ENCODE data around the gene PAQR4.
A peak's percentile ranks its signal among the peaks of the same experiment; 100 is the strongest.

Gene PAQR4

GRCh38 chr16:3013998-3014690 lies 45.0 kb downstream of the PAQR4 start:
- Histone ChIP-seq H3K27ac (ENCODE audit: low read depth, low read length) (no peak overlapping the region), H3K27me3 (ENCODE audit: control insufficient read depth in 1 of 2, insufficient read depth in 2 of 2, low read length in 2 of 2) (peaks cover 0 to 5% of the 10 kb centered on the region in 2 donors), H3K4me3 (ENCODE audit: low read depth in 1 of 2, low read length in 2 of 2) (no peak overlapping the region), H3K36me3 (ENCODE audit: control insufficient read depth in 1 of 2, insufficient read depth in 2 of 2, low read length in 2 of 2) (no peaks in the 10 kb centered on the region), H3K9me3 (ENCODE audit: control insufficient read depth in 1 of 2, low read length in 2 of 2) (no peaks in the 10 kb centered on the region), H3K4me1 (ENCODE audit: control insufficient read depth in 1 of 2, insufficient read depth in 2 of 2, low read length in 2 of 2) (peaks cover 13 to 23% of the 10 kb centered on the region in 2 donors), H3K9ac (ENCODE audit: low read depth in 1 of 2, low read length in 2 of 2) (no peak overlapping the region)

- Histone ChIP-seq H3K27me3 (ENCODE audit: control insufficient read depth in 1 of 2, insufficient read depth in 2 of 2, low read length in 2 of 2) (peaks cover 0 to 5% of the 10 kb centered on the region in 2 donors), H3K36me3 (ENCODE audit: control insufficient read depth in 1 of 2, insufficient read depth in 2 of 2, low read length in 2 of 2) (no peaks in the 10 kb centered on the region), H3K9me3 (ENCODE audit: control insufficient read depth in 1 of 2, low read length in 2 of 2) (no peaks in the 10 kb centered on the region), H3K4me3 (ENCODE audit: low read depth in 1 of 2, low read length in 2 of 2) (no peak overlapping the region), H3K4me1 (ENCODE audit: control insufficient read depth in 1 of 2, insufficient read depth in 2 of 2, low read length in 2 of 2) (peaks cover 13 to 23% of the 10 kb centered on the region in 2 donors), H3K27ac (ENCODE audit: low read depth, low read length) (no peak overlapping the region), H3K9ac (ENCODE audit: low read depth in 1 of 2, low read length in 2 of 2) (no peak overlapping the region)
These were observed 45.8 kb downstream of the PAQR4 start for GRCh38 chr16:3014971-3015370.

- H3K27me3 ChIP-seq (ENCODE audit: control insufficient read depth in 1 of 2, insufficient read depth in 2 of 2, low read length in 2 of 2) = peaks cover 0 to 5% of the 10 kb centered on the region in 2 donors
- H3K27ac ChIP-seq (ENCODE audit: low read depth, low read length) = no peak overlapping the region
- H3K4me3 ChIP-seq (ENCODE audit: low read depth in 1 of 2, low read length in 2 of 2) = no peak overlapping the region
- H3K9me3 ChIP-seq (ENCODE audit: control insufficient read depth in 1 of 2, low read length in 2 of 2) = no peaks in the 10 kb centered on the region
- H3K9ac ChIP-seq (ENCODE audit: low read depth in 1 of 2, low read length in 2 of 2) = no peak overlapping the region
- no peaks in the 10 kb centered on the region for H3K36me3 ChIP-seq (ENCODE audit: control insufficient read depth in 1 of 2, insufficient read depth in 2 of 2, low read length in 2 of 2)
- H3K4me1 ChIP-seq (ENCODE audit: control insufficient read depth in 1 of 2, insufficient read depth in 2 of 2, low read length in 2 of 2) = peaks cover 13 to 21% of the 10 kb centered on the region in 2 donors
These were observed 46.8 kb downstream of the PAQR4 start for GRCh38 chr16:3015865-3016521.

- Histone ChIP-seq H3K9ac (ENCODE audit: low read depth in 1 of 2, low read length in 2 of 2) (no peak overlapping the region), H3K4me3 (ENCODE audit: low read depth in 1 of 2, low read length in 2 of 2) (no peak overlapping the region), H3K27ac (ENCODE audit: low read depth, low read length) (no peak overlapping the region), H3K36me3 (ENCODE audit: control insufficient read depth in 1 of 2, insufficient read depth in 2 of 2, low read length in 2 of 2) (no peaks in the 10 kb centered on the region), H3K9me3 (ENCODE audit: control insufficient read depth in 1 of 2, low read length in 2 of 2) (no peaks in the 10 kb centered on the region), H3K4me1 (ENCODE audit: control insufficient read depth in 1 of 2, insufficient read depth in 2 of 2, low read length in 2 of 2) (peaks cover 16 to 30% of the 10 kb centered on the region in 2 donors), H3K27me3 (ENCODE audit: control insufficient read depth in 1 of 2, insufficient read depth in 2 of 2, low read length in 2 of 2) (peaks cover 0 to 5% of the 10 kb centered on the region in 2 donors)
These were observed 48.2 kb downstream of the PAQR4 start for GRCh38 chr16:3017344-3017743.

- no peak within 1 kb of the TSS for H3K9ac ChIP-seq (ENCODE audit: low read depth in 1 of 2, low read length in 2 of 2)
- H3K4me1 ChIP-seq (ENCODE audit: control insufficient read depth in 1 of 2, insufficient read depth in 2 of 2, low read length in 2 of 2) = peaks cover 20 to 34% of the 10 kb centered on the region in 2 donors
- H3K27me3 ChIP-seq (ENCODE audit: control insufficient read depth in 1 of 2, insufficient read depth in 2 of 2, low read length in 2 of 2) = peaks cover 0 to 3% of the 10 kb centered on the region in 2 donors
- no peak within 1 kb of the TSS for H3K4me3 ChIP-seq (ENCODE audit: low read depth in 1 of 2, low read length in 2 of 2)
- no peak within 1 kb of the TSS for H3K27ac ChIP-seq (ENCODE audit: low read depth, low read length)
- H3K36me3 ChIP-seq (ENCODE audit: control insufficient read depth in 1 of 2, insufficient read depth in 2 of 2, low read length in 2 of 2) = no peaks in the 10 kb centered on the region
- H3K9me3 ChIP-seq (ENCODE audit: control insufficient read depth in 1 of 2, low read length in 2 of 2) = no peaks in the 10 kb centered on the region
These were observed 48.8 kb downstream of the PAQR4 start, which contains the start of gene CLDN6 for GRCh38 chr16:3017794-3018506. TSS of gene CLDN6 (minus strand) at chr16:3018183. CDS start at chr16:3016021, 2,162 bp downstream.

GRCh38 chr16:3019594-3020246 lies 50.6 kb downstream of the PAQR4 start:
- Histone ChIP-seq H3K27ac (ENCODE audit: low read depth, low read length) (no peak overlapping the region), H3K36me3 (ENCODE audit: control insufficient read depth in 1 of 2, insufficient read depth in 2 of 2, low read length in 2 of 2) (no peaks in the 10 kb centered on the region), H3K9ac (ENCODE audit: low read depth in 1 of 2, low read length in 2 of 2) (peak overlapping the region in 1 of 2 donors; percentile 43), H3K9me3 (ENCODE audit: control insufficient read depth in 1 of 2, low read length in 2 of 2) (no peaks in the 10 kb centered on the region), H3K4me3 (ENCODE audit: low read depth in 1 of 2, low read length in 2 of 2) (peak overlapping the region; percentile 77 to 91), H3K4me1 (ENCODE audit: control insufficient read depth in 1 of 2, insufficient read depth in 2 of 2, low read length in 2 of 2) (peaks cover 27 to 33% of the 10 kb centered on the region in 2 donors), H3K27me3 (ENCODE audit: control insufficient read depth in 1 of 2, insufficient read depth in 2 of 2, low read length in 2 of 2) (no peaks in the 10 kb centered on the region)

GRCh38 chr16:3020247-3020603 lies 51.1 kb downstream of the PAQR4 start, which contains the start of gene TNFRSF12A:
TSS of gene TNFRSF12A (plus strand) at chr16:3020368. CDS start at chr16:3020398, 30 bp downstream.
- H3K9ac ChIP-seq (ENCODE audit: low read depth in 1 of 2, low read length in 2 of 2) = peak within 1 kb of the TSS; percentile 89 to 96
- H3K4me1 ChIP-seq (ENCODE audit: control insufficient read depth in 1 of 2, insufficient read depth in 2 of 2, low read length in 2 of 2) = peaks cover 27 to 33% of the 10 kb centered on the region in 2 donors
- H3K4me3 ChIP-seq (ENCODE audit: low read depth in 1 of 2, low read length in 2 of 2) = peak within 1 kb of the TSS; percentile 80 to 91
- H3K36me3 ChIP-seq (ENCODE audit: control insufficient read depth in 1 of 2, insufficient read depth in 2 of 2, low read length in 2 of 2) = no peaks in the 10 kb centered on the region
- H3K27ac ChIP-seq (ENCODE audit: low read depth, low read length) = peak within 1 kb of the TSS; percentile 95
- H3K27me3 ChIP-seq (ENCODE audit: control insufficient read depth in 1 of 2, insufficient read depth in 2 of 2, low read length in 2 of 2) = no peaks in the 10 kb centered on the region
- H3K9me3 ChIP-seq (ENCODE audit: control insufficient read depth in 1 of 2, low read length in 2 of 2) = no peaks in the 10 kb centered on the region

GRCh38 chr16:3020604-3021448 lies 51.7 kb downstream of the PAQR4 start:
- Histone ChIP-seq H3K27ac (ENCODE audit: low read depth, low read length) (peak overlapping the region; percentile 95), H3K9me3 (ENCODE audit: control insufficient read depth in 1 of 2, low read length in 2 of 2) (no peaks in the 10 kb centered on the region), H3K4me1 (ENCODE audit: control insufficient read depth in 1 of 2, insufficient read depth in 2 of 2, low read length in 2 of 2) (peaks cover 27 to 33% of the 10 kb centered on the region in 2 donors), H3K4me3 (ENCODE audit: low read depth in 1 of 2, low read length in 2 of 2) (peak overlapping the region; percentile 80 to 91), H3K36me3 (ENCODE audit: control insufficient read depth in 1 of 2, insufficient read depth in 2 of 2, low read length in 2 of 2) (peaks cover 0 to 4% of the 10 kb centered on the region in 2 donors), H3K9ac (ENCODE audit: low read depth in 1 of 2, low read length in 2 of 2) (peak overlapping the region; percentile 89 to 96), H3K27me3 (ENCODE audit: control insufficient read depth in 1 of 2, insufficient read depth in 2 of 2, low read length in 2 of 2) (no peaks in the 10 kb centered on the region)
